SJCRH30 (cell line): ENCODE results near the gene SPATS2L. TPM values are rescaled to one million over a fixed set of nuclear protein-coding genes. Genes with fewer than 3 reads are reported as not detected.
"Not testable (repeated sequence)": the region's sequence is repeated elsewhere in the genome, so short reads cannot be mapped to it uniquely, and the experiment has no call there.

Experiments used
- DNase-seq, 2 experiments: peaks; one replicate each; pipeline ENCODE4 v3.0.0-alpha.2; 2015 to 2020
- H3K27ac ChIP-seq: fragments of 250-450 bp; sonication (Bioruptor Pico); 2 replicates; pipeline ENCODE4 v1.5.1; 2020; ENCODE audit warnings: mild to moderate bottlenecking, moderate library complexity
- H3K27me3 ChIP-seq: fragments of 250-450 bp; sonication (Bioruptor Pico); 2 replicates; pipeline ENCODE4 v1.5.1; 2020; ENCODE audit warnings: mild to moderate bottlenecking, moderate library complexity
- H3K36me3 ChIP-seq: fragments of 250-450 bp; sonication (Bioruptor Pico); 2 replicates; pipeline ENCODE4 v1.5.1; 2020; ENCODE audit warnings: mild to moderate bottlenecking, moderate library complexity
- H3K4me1 ChIP-seq: fragments of 250-450 bp; sonication (Bioruptor Pico); 2 replicates; pipeline ENCODE4 v1.5.1; 2020; ENCODE audit warnings: mild to moderate bottlenecking, moderate library complexity
- H3K4me3 ChIP-seq: fragments of 250-450 bp; sonication (Bioruptor Pico); 2 replicates; pipeline ENCODE4 v1.5.1; 2020; ENCODE audit warnings: mild to moderate bottlenecking, moderate library complexity
- H3K9me3 ChIP-seq: fragments of 250-450 bp; sonication (Bioruptor Pico); replicated peaks from 2 replicates; pipeline ENCODE4 v1.5.1; 2020; ENCODE audit warnings: mild to moderate bottlenecking, moderate library complexity
- total RNA-seq: library from RNA; depleted of rRNA; stranded (reverse); fragments of >200 nt; shearing (Covaris generic); gene quantifications from 2 replicates; pipeline ENCODE4 v1.2.3, GENCODE V29; 2014

Gene SPATS2L
- total RNA-seq, 1 experiment from 2014 or later, result 339 TPM

DNA sequence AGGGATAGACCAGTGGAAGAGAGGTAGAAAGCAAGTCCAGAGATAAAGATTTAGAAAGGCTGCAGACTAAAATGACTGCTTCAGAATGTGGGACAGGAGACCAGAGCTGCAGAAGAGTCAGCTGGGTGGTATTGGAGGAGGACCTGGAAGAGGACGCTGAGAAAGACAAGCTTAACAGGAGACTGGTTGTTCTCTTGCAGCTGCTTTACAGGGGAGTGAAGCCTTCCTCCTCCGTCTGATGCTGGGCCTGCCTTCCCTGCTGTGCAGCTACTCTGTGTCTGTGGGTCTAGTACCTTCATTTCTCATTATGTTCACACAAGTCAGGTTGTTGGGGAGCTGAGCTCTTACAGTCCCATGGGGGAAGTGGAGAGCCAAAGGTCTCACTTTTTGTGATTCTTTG lies 35.7 kb downstream of the SPATS2L start:
- Histone ChIP-seq H3K4me3 (no peak overlapping the region), H3K4me1 (no peaks in the 10 kb centered on the region), H3K36me3 (peaks cover 64% of the 10 kb centered on the region), H3K27ac (no peak overlapping the region), H3K27me3 (no peaks in the 10 kb centered on the region), H3K9me3 (no peaks in the 10 kb centered on the region)
- no peak for DNase-seq

DNA sequence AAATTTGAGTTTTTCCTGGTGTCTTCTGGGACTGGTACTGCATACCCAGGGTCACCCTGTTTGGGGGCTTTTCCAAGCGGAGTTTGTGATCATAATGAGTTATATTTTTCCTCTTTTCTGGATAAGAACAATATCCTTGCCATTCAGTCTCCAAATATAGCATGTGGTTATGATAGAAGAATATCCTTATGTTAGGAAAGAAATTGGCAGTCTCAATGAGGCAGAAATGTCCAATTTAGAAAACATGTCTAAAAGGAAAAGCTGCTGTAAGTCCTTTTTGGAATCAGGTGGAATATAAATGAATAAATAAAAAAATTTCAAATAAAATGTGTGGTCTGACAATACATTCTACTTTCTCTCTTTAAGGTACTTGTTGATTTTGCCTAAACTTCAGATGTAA lies 36.2 kb downstream of the SPATS2L start:
- no peak overlapping the region for H3K4me3 ChIP-seq
- no peaks in the 10 kb centered on the region for H3K9me3 ChIP-seq
- no peaks in the 10 kb centered on the region for H3K27me3 ChIP-seq
- no peaks in the 10 kb centered on the region for H3K4me1 ChIP-seq
- DNase-seq, result no peak
- no peak overlapping the region for H3K27ac ChIP-seq
- H3K36me3 ChIP-seq, result peaks cover 68% of the 10 kb centered on the region

DNA sequence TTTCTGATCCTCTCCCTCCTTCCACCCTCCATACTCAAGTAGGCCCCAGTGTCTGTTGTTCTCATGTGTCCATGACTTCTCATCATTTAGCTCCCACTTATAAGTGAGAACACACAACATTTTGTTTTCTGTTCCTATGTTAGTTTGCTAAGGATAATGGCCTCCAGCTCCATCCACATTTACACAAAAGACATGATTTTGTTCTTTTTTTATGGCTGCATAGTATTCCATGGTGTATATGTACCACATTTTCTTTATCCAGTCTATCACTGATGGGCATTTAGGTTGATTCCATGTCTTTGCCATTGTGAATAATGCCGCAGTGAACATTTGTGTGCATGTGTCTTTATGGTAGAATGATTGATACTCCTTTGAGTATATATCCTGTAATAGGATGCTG lies 37.7 kb downstream of the SPATS2L start:
- not testable (repeated sequence) for H3K4me3 ChIP-seq, H3K4me1 ChIP-seq, DNase-seq, H3K27me3 ChIP-seq, H3K27ac ChIP-seq, H3K9me3 ChIP-seq
- H3K36me3 ChIP-seq, result peaks cover 73% of the 10 kb centered on the region

DNA sequence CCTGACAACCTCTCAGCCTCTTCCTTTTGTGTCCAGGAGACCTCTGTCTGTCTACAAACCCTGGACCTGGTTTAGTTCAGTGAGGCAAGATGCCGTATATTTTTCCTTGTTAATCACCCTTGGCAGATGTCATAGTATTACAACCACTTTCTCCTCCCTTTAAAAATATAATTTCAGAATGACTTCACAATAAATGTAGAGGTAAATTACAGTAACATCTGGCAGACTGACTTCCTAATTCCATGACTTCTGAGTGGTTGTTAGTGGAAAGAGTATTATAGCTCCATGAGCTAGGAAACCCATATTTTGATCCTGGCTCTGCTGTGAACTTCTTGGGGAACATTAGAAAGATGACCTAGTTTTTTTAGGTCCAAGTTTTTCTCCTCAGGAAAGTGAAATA lies 39.5 kb downstream of the SPATS2L start:
- H3K4me3 ChIP-seq, result no peak overlapping the region
- peaks cover 72% of the 10 kb centered on the region for H3K36me3 ChIP-seq
- H3K9me3 ChIP-seq, result no peaks in the 10 kb centered on the region
- no peak overlapping the region for H3K27ac ChIP-seq
- no peaks in the 10 kb centered on the region for H3K4me1 ChIP-seq
- H3K27me3 ChIP-seq, result no peaks in the 10 kb centered on the region
- DNase-seq, result no peak

DNA sequence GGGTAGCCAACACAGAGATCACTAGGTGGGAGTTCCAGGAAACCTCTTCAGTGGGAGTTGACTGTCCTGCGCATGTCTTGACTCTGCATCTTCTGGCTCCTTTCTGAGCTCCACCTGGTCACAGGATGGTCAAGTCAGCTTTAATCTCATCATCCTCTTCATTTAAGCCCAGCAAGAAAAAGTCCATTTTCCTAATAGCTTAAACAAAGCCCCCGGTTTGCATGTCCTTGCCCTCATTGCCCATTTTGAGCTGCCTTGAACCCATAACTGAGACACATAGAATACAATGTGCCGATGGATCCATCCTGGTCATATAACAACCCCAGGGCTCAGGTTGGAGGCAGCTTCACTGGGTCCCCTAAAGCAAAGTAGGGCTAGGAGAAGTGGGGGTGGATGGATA lies 40.8 kb downstream of the SPATS2L start:
- peaks cover 5% of the 10 kb centered on the region; the same call in 1 of the 2 replicates for H3K4me1 ChIP-seq
- H3K36me3 ChIP-seq, result peaks cover 64% of the 10 kb centered on the region
- H3K27ac ChIP-seq, result no peak overlapping the region
- DNase-seq, result no peak
- H3K4me3 ChIP-seq, result no peak overlapping the region
- H3K9me3 ChIP-seq, result no peaks in the 10 kb centered on the region
- no peaks in the 10 kb centered on the region for H3K27me3 ChIP-seq

DNA sequence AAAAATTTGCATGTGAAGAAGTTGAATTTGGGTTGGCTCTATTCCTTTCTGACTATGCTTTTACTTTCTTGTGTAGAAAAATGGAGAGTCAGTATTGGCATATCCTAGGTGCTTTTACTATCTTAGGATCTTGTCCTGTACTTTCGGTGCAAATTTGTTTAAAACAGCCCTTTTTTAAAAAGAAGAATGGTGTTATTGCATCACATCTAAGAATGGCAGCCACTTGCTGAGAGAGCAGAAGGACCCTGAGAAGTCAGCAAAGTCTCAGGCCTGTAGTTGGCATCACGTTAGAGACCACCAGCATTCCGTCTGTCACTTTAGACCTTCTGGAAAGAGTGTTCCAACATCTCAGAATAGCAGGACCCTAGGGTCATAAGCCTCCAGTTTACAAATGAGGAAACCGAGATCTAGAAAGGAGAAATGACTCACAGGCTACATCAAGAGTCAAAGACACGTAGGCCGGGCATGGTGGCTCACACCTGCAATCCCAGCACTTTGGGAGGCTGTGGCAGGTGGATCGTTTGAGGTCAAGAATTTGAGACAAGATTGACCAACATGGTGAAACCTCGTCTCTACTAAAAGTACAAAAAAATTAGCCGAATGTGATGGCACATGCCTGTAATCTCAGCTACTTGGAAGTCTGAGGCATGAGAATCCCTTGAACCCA lies 42.5 kb downstream of the SPATS2L start:
- Histone ChIP-seq H3K9me3 (no peaks in the 10 kb centered on the region), H3K4me3 (no peak overlapping the region), H3K27ac (no peak overlapping the region), H3K27me3 (no peaks in the 10 kb centered on the region), H3K36me3 (peaks cover 64% of the 10 kb centered on the region), H3K4me1 (peaks cover 14% of the 10 kb centered on the region)
- DNase-seq, result no peak

DNA sequence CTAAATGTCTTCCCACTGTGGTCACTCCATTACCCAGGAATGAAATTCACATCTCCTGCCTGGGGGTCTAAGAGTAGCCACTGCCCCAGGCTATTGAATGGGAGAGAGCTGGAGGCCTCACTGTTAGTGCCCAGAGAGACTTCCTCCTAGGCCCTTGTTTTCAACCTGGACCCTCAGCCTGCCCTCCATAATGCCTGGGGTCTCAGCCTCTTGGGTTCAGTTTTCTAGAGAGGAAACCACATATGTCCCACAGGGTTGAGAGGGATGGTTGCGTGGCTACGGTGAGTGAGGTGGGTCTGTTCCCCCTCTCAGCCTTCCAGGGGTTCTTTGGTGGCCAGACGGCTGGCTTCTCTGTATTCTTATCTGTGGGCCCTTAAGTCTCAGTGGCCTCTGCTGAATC lies 43.4 kb downstream of the SPATS2L start:
- Histone ChIP-seq H3K27ac (no peak overlapping the region), H3K9me3 (no peaks in the 10 kb centered on the region), H3K4me1 (peaks cover 14% of the 10 kb centered on the region), H3K27me3 (no peaks in the 10 kb centered on the region), H3K36me3 (peaks cover 57% of the 10 kb centered on the region), H3K4me3 (no peak overlapping the region)
- DNase-seq, result no peak

DNA sequence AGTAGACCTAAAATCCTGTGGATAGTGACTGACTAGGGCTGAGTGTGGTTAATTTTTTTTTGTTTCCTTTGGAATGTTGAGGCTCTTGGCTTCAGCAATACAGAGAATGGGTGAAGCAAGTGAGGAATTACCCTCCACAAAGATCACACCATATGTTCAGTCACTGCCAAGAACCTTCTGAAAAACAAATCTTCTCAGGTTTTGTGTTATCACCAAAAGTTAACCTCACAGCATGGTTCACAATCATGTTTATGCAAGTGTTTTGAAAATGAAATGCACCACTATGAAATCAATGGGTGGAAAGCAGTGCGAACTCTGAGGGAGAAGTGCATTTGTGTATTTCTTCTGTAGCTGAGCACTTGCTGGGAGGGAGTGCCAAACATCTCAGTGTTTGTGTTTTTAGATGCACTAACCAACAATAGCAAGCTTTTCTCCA lies 44.4 kb downstream of the SPATS2L start:
- Histone ChIP-seq H3K27ac (no peak overlapping the region), H3K4me1 (peaks cover 14% of the 10 kb centered on the region)
- no peak for DNase-seq

DNA sequence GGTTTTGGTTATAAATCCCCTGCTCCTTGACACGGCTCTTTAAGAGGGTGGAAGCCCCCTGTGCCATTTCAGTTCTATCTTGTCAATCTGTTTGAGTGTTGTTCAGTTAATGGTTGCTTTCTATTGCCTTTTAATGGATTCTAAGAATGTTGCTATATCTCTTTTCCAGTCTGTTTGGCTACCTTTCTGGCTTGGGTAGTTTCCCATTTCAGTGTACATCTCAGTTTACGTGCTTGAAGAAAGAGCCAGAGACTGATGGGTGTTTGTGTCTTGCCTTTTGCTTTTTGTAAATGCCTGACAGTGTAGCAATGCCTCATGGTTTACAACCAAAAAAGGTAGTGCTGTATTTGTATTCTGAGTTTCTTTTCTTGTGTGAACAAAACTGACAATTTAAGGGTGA lies 45.3 kb downstream of the SPATS2L start:
- Histone ChIP-seq H3K27ac (no peak overlapping the region), H3K9me3 (no peaks in the 10 kb centered on the region), H3K36me3 (peaks cover 59% of the 10 kb centered on the region), H3K27me3 (no peaks in the 10 kb centered on the region), H3K4me1 (peaks cover 23% of the 10 kb centered on the region), H3K4me3 (no peak overlapping the region)
- no peak for DNase-seq

More for the DNA sequence above, 44.4 kb downstream of the SPATS2L start:
- no peak overlapping the region for H3K4me3 ChIP-seq
- H3K9me3 ChIP-seq, result no peaks in the 10 kb centered on the region
- H3K36me3 ChIP-seq, result peaks cover 54% of the 10 kb centered on the region
- H3K27me3 ChIP-seq, result no peaks in the 10 kb centered on the region

DNA sequence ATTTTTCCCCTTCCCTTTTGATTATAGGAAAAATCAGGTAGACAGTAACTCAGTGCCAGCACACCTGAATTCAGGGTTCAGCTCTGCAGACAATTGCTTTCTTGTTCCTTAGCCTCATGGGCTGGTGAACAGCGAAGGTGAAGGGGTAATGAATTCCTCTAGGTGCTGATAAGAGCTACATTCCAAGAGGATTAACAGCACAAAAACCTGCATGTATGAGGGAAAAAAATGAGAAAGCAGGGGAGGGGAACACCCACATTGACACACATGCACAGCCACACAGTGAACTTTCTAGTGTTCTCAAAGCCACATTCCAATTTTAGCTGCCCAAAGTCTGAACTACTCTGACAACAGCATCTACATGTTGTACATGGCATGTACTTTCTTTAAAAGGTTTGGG lies 46.1 kb downstream of the SPATS2L start:
- Histone ChIP-seq H3K4me3 (no peak overlapping the region), H3K9me3 (no peaks in the 10 kb centered on the region), H3K36me3 (peaks cover 60% of the 10 kb centered on the region), H3K27ac (no peak overlapping the region), H3K4me1 (peaks cover 31% of the 10 kb centered on the region), H3K27me3 (no peaks in the 10 kb centered on the region)
- no peak for DNase-seq

DNA sequence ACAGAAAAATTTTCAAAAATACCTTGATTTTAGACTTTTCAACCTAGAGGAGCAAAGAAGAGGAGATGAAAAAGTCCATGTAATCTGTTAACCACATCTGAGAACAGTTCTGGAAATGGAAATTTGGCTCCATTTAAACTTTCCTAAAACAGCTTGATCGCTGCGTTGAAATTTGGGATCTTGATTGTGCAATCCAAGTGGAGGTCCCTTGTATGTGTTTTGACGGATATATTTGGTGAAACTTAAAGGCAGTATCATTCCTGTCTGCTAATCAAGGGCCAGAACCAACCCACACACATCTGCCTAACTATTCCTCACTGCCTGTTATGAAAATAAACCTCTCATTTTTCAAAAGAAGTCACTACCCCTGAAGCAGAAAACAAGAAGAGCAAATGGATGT lies 46.6 kb downstream of the SPATS2L start:
- Histone ChIP-seq H3K4me3 (no peak overlapping the region), H3K9me3 (no peaks in the 10 kb centered on the region), H3K36me3 (peaks cover 60% of the 10 kb centered on the region), H3K27me3 (no peaks in the 10 kb centered on the region), H3K4me1 (peaks cover 36% of the 10 kb centered on the region), H3K27ac (no peak overlapping the region)
- DNase-seq, result no peak

DNA sequence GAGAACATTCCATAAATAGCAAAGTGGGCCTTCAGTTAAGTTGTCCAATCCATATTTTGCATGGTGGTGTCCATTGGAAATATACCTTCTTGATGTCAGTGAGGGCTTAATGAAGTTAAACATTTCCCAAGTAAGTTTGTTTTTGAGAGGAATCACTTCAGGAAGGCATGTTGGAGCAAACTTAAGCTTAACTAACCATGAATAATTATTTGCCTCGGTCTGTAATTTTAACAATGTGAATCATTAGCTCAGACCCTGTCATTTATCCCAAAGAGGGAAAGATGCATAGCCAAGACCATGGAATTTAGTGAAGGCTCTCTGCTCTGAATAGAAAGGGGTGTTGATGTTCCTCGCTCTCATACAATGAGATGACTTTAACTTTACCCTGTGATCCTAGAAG lies 47.4 kb downstream of the SPATS2L start:
- Histone ChIP-seq H3K4me1 (peaks cover 37% of the 10 kb centered on the region), H3K9me3 (no peaks in the 10 kb centered on the region), H3K27ac (no peak overlapping the region), H3K36me3 (peaks cover 56% of the 10 kb centered on the region), H3K4me3 (no peak overlapping the region), H3K27me3 (no peaks in the 10 kb centered on the region)
- no peak for DNase-seq

DNA sequence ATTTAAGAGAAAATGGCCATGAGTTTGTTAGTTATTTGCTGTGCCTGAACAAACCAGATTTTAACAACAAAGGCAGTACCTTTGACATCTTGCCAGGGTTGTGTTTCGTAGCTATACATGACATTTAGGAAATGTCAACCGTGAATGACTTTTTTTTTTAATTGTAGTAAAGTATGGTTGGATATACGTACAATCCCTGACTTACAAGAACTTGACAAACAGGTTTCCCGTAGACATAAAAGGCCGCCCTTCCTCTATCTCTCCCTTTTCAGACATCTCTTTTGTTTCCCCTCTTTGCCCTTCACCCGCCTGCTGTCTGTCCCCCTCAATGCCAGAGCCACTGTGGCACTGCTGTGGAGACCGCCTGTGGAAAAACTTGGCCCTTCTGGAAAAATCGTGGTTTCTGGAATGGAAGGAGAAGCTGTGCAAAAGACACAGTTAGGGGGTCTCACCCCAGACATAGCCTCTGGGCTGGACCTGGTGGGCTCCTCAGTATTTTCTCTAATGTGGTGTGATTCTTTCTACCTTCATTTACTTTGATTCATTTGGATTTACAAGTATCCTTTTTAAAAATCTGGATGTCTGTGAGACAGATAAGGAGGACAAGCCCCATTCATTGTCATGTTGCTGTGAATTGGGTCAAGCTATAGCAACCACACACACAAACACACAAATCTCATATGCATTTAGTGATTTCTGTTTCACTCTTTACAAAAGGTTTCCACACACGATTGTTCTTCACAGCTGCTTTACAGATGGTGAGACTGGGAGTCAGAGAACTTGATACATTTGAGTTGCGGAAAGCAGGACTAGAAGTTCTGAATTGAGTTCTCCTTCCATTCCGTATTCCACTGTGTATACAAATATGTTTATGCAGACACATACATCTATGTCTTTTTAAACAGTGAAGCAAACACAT lies 48.6 kb downstream of the SPATS2L start:
- Histone ChIP-seq H3K9me3 (no peaks in the 10 kb centered on the region), H3K4me3 (no peak overlapping the region), H3K27ac (no peak overlapping the region), H3K27me3 (no peaks in the 10 kb centered on the region), H3K4me1 (peaks cover 37% of the 10 kb centered on the region), H3K36me3 (peaks cover 55% of the 10 kb centered on the region)
- no peak for DNase-seq

DNA sequence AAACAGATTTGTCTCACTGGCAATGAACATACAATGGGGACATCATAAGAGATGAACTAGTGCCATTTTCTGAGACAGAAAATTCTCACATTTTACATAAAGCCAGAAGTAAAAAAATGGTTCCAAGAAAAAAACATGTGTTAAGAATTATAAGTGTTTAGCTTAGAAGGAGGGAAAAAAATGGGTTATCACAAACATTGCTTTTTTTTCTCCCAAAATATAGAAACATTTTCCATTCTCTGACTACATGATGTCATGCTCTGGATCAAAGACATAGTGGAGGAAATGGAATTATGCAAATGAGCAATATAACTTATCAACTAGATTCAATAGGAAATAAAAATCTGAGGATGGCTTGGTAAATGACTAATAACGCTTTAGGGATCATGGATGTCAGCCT lies 49.8 kb downstream of the SPATS2L start:
- H3K4me1 ChIP-seq, result peaks cover 37% of the 10 kb centered on the region

DNA sequence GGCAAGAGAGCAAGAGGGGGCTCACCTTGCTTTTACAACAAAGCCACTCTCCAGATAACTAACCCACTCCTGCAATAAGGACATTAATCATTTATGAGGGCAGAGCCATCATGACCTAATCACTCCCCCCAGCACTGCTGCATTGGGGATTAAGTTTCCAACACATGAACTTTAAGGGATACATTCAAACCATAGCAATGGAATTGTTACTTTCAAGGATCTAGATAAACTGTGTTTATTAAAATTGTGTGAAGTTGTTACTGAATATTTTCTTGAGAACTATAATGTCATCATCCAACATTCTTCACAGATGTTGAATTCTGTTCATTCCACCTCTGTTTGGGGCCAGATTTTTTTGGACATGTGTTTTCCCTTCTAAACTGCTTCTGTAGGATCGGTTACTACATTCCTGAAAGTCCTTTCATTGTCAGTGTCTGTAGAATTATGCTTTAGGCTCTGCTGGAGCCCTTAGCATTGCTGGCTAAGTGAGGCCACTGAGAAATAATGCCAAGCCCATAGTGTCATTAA lies 50.4 kb downstream of the SPATS2L start:
- Histone ChIP-seq H3K4me1 (peaks cover 33% of the 10 kb centered on the region), H3K36me3 (peaks cover 58% of the 10 kb centered on the region), H3K9me3 (no peaks in the 10 kb centered on the region), H3K4me3 (no peak overlapping the region), H3K27me3 (no peaks in the 10 kb centered on the region), H3K27ac (peak overlapping the region; percentile 30)
- DNase-seq, result peak; percentile 20 to 56

More for the DNA sequence above, 49.8 kb downstream of the SPATS2L start:
- Histone ChIP-seq H3K27me3 (no peaks in the 10 kb centered on the region), H3K36me3 (peaks cover 57% of the 10 kb centered on the region), H3K9me3 (no peaks in the 10 kb centered on the region), H3K27ac (peak overlapping the region; percentile 30), H3K4me3 (no peak overlapping the region)
- no peak for DNase-seq
